HepG2 (cell line): ENCODE data around the gene BRCA2. TPM values are rescaled to one million over a fixed set of nuclear protein-coding genes. Genes with fewer than 3 reads are reported as not detected.
A peak's percentile ranks its signal among the peaks of the same experiment; 100 is the strongest.

Experiments
- ASH2L ChIP-seq: fragments of 300-600, 200-600 bp; sonication (generic); IDR thresholded peaks from 2 replicates; pipeline ENCODE4 v1.7.0; 2017; ENCODE audit warnings: low read depth, mild to moderate bottlenecking, moderate library complexity, mixed read lengths, low read length; ENCODE audit not compliant: insufficient read length
- BCL6 ChIP-seq: IDR thresholded peaks from 2 replicates; pipeline ENCODE4 v1.6.1; 2016; ENCODE audit warnings: missing genetic modification reagents, missing compliant biosample characterization
- CBX5 ChIP-seq: sonication (generic); formaldehyde crosslinking; IDR thresholded peaks from 2 replicates; pipeline ENCODE4 v1.4.0; 2020; ENCODE audit warnings: missing genetic modification reagents, borderline replicate concordance
- HNF4A ChIP-seq: sonication (generic); formaldehyde crosslinking; IDR thresholded peaks from 2 replicates; pipeline ENCODE4 v1.4.0; 2020; ENCODE audit warnings: missing genetic modification reagents
- MXD4 ChIP-seq: IDR thresholded peaks from 2 replicates; pipeline ENCODE4 v1.6.1; 2016; ENCODE audit warnings: mild to moderate bottlenecking, missing biosample characterization, missing genetic modification reagents
- NR2F1 ChIP-seq, 2 experiments: fragments of 450-650 bp in 1 of 2; formaldehyde crosslinking in 1 of 2; IDR thresholded peaks; 2 replicates each; pipeline versions ENCODE4 v1.5.0 to v1.6.1; 2016 to 2020; ENCODE audit warnings: mild to moderate bottlenecking in 1 of 2, missing compliant biosample characterization in 1 of 2, missing genetic modification reagents in 1 of 2, moderate library complexity in 1 of 2
- PHF21A ChIP-seq: sonication (generic); formaldehyde crosslinking; IDR thresholded peaks from 2 replicates; pipeline ENCODE4 v1.5.0; 2020; ENCODE audit warnings: mild to moderate bottlenecking, missing genetic modification reagents
- PRPF4 ChIP-seq: fragments of 200-400 bp; formaldehyde crosslinking; IDR thresholded peaks from 2 replicates; pipeline ENCODE4 v1.6.1; 2016; ENCODE audit warnings: low read length, low read depth; ENCODE audit not compliant: poor library complexity, severe bottlenecking
- SAP130 ChIP-seq: IDR thresholded peaks from 2 replicates; pipeline ENCODE4 v1.6.1; 2016; ENCODE audit warnings: low read depth
- ZFAT ChIP-seq: sonication (generic); formaldehyde crosslinking; conservative IDR thresholded peaks from 2 replicates; pipeline ENCODE4 v1.8.1; 2023; ENCODE audit warnings: missing genetic modification reagents, inconsistent platforms
- ZNF274 ChIP-seq: sonication (generic); formaldehyde crosslinking; IDR thresholded peaks from 2 replicates; pipeline ENCODE4 v1.5.1; 2020; ENCODE audit warnings: mild to moderate bottlenecking, missing genetic modification reagents
- polyA plus RNA-seq, 8 experiments: library from polyadenylated mRNA; depleted of rRNA in 3 of 8; stranded (reverse) in 7 of 8; unstranded in 1 of 8; fragments of >200 nt; fragmentation: Illumina TruSeq in 4 of 8; extraction: Trizol in 4 of 8; gene quantifications; 2 replicates each; pipeline versions ENCODE4 v1.2.1 to v1.2.3, GENCODE V29; 2011 to 2016; ENCODE audit warnings: low read depth in 4 of 8, missing spikeins in 1 of 8, mixed read lengths in 1 of 8; ENCODE audit not compliant: insufficient read depth in 1 of 8
- total RNA-seq, 5 experiments: library from RNA; depleted of rRNA; stranded (reverse); fragments of >200 nt; fragmentation: Illumina TruSeq; extraction: Trizol; gene quantifications; 2 replicates each; pipeline ENCODE4 v1.2.3, GENCODE V29; 2016; ENCODE audit warnings: low read depth in 1 of 5
- TF ChIP-seq, protein P1 (sequence below), 2 experiments: fragments of 450-650 bp in 1 of 2; sonication (generic) in 1 of 2; formaldehyde crosslinking; IDR thresholded peaks; 2 replicates each; pipeline versions ENCODE4 v1.5.0 to v1.8.0; 2020 to 2022; ENCODE audit warnings: mild to moderate bottlenecking in 1 of 2, missing genetic modification reagents in 1 of 2
- TF ChIP-seq, protein P2 (sequence below): sonication (generic); formaldehyde crosslinking; IDR thresholded peaks from 2 replicates; pipeline ENCODE4 v1.4.0; 2020; ENCODE audit warnings: missing genetic modification reagents
- TF ChIP-seq, protein P3 (sequence below): sonication (generic); formaldehyde crosslinking; IDR thresholded peaks from 2 replicates; pipeline ENCODE4 v1.5.1; 2020; ENCODE audit warnings: mild to moderate bottlenecking, missing genetic modification reagents, moderate library complexity
- TF ChIP-seq, protein P4 (sequence below): sonication (generic); formaldehyde crosslinking; IDR thresholded peaks from 2 replicates; pipeline ENCODE4 v1.4.0; 2020; ENCODE audit warnings: missing genetic modification reagents
- TF ChIP-seq, protein P5 (sequence below): sonication (generic); formaldehyde crosslinking; IDR thresholded peaks from 2 replicates; pipeline ENCODE4 v1.5.1; 2020; ENCODE audit warnings: missing genetic modification reagents, mild to moderate bottlenecking, borderline replicate concordance

BRCA2 gene
- total and polyA plus RNA-seq, 2 of the 13 experiments (the other 11 are each of a cell fraction or from before 2014, with no cell fraction given): 3.1 to 24.6 TPM

DNA sequence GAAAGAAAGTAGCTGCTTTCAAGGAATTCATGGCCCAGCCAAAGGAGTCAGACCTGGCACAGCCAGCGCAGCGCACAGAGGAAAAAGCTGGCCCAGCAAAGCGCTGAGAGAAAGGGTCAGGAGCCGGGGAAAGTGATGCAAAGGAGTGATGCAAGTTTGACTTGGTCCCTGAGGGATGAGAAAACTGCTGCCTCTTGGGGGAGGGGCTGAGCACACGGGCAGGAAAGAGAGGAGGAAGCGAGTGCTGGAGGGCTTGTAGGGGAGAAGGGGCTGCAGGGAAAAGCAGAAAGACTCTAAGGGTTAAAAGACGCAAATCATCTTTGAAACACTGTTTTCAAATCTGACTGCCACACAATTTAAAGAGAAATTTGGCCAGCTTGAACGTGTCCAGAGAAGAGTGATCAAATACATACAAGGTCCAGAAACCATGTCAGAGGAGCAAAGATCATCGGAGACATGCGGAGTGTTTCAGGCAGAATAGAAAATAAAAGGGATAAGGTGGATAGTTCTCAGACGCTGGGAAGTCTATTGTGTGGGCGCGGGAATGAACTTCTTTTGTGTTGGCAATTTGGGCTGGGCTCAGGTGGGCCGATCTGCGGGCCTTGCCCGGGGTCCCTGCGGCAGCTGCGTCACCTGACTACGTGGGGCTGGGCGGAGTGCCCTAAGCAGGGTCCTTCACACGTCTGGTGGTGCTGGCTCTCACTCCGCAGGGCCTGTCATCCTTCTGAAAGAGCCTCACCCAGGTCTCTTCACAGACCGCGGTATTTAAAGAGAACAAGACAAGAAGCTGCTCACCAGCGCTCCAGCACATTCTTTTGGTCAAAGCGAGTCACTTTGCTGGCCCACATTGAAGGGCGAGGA is 94.5 kb downstream of the BRCA2 start (continued):
- TF ChIP-seq, protein P1, sequence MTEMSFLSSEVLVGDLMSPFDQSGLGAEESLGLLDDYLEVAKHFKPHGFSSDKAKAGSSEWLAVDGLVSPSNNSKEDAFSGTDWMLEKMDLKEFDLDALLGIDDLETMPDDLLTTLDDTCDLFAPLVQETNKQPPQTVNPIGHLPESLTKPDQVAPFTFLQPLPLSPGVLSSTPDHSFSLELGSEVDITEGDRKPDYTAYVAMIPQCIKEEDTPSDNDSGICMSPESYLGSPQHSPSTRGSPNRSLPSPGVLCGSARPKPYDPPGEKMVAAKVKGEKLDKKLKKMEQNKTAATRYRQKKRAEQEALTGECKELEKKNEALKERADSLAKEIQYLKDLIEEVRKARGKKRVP (CRISPR knock-in tag; IDR thresholded peaks at IDR 0.05): peak in 1 of 2 experiments; percentile 44; a peak in 1 of 4 replicates
- TF ChIP-seq HNF4A (peak; percentile 37), BCL6 (CRISPR knock-in tag) (0 out of 2 replicates have a peak, but pooled peaks have one; percentile 39), PHF21A (CRISPR knock-in tag) (0 out of 2 replicates have a peak, but pooled peaks have one; percentile 32), ZFAT (no peak), NR2F1 (CRISPR knock-in tag; IDR thresholded peaks at IDR 0.05) (no peak), SAP130 (CRISPR knock-in tag) (peak; percentile 20; the same call in 1 of the 2 replicates), PRPF4 (peak; percentile 29), ASH2L (peak; percentile 59), CBX5 (no peak), MXD4 (no peak), ZNF274 (no peak)
- TF ChIP-seq, protein P2, sequence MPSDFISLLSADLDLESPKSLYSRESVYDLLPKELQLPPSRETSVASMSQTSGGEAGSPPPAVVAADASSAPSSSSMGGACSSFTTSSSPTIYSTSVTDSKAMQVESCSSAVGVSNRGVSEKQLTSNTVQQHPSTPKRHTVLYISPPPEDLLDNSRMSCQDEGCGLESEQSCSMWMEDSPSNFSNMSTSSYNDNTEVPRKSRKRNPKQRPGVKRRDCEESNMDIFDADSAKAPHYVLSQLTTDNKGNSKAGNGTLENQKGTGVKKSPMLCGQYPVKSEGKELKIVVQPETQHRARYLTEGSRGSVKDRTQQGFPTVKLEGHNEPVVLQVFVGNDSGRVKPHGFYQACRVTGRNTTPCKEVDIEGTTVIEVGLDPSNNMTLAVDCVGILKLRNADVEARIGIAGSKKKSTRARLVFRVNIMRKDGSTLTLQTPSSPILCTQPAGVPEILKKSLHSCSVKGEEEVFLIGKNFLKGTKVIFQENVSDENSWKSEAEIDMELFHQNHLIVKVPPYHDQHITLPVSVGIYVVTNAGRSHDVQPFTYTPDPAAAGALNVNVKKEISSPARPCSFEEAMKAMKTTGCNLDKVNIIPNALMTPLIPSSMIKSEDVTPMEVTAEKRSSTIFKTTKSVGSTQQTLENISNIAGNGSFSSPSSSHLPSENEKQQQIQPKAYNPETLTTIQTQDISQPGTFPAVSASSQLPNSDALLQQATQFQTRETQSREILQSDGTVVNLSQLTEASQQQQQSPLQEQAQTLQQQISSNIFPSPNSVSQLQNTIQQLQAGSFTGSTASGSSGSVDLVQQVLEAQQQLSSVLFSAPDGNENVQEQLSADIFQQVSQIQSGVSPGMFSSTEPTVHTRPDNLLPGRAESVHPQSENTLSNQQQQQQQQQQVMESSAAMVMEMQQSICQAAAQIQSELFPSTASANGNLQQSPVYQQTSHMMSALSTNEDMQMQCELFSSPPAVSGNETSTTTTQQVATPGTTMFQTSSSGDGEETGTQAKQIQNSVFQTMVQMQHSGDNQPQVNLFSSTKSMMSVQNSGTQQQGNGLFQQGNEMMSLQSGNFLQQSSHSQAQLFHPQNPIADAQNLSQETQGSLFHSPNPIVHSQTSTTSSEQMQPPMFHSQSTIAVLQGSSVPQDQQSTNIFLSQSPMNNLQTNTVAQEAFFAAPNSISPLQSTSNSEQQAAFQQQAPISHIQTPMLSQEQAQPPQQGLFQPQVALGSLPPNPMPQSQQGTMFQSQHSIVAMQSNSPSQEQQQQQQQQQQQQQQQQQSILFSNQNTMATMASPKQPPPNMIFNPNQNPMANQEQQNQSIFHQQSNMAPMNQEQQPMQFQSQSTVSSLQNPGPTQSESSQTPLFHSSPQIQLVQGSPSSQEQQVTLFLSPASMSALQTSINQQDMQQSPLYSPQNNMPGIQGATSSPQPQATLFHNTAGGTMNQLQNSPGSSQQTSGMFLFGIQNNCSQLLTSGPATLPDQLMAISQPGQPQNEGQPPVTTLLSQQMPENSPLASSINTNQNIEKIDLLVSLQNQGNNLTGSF: no peak
- TF ChIP-seq, protein P3, sequence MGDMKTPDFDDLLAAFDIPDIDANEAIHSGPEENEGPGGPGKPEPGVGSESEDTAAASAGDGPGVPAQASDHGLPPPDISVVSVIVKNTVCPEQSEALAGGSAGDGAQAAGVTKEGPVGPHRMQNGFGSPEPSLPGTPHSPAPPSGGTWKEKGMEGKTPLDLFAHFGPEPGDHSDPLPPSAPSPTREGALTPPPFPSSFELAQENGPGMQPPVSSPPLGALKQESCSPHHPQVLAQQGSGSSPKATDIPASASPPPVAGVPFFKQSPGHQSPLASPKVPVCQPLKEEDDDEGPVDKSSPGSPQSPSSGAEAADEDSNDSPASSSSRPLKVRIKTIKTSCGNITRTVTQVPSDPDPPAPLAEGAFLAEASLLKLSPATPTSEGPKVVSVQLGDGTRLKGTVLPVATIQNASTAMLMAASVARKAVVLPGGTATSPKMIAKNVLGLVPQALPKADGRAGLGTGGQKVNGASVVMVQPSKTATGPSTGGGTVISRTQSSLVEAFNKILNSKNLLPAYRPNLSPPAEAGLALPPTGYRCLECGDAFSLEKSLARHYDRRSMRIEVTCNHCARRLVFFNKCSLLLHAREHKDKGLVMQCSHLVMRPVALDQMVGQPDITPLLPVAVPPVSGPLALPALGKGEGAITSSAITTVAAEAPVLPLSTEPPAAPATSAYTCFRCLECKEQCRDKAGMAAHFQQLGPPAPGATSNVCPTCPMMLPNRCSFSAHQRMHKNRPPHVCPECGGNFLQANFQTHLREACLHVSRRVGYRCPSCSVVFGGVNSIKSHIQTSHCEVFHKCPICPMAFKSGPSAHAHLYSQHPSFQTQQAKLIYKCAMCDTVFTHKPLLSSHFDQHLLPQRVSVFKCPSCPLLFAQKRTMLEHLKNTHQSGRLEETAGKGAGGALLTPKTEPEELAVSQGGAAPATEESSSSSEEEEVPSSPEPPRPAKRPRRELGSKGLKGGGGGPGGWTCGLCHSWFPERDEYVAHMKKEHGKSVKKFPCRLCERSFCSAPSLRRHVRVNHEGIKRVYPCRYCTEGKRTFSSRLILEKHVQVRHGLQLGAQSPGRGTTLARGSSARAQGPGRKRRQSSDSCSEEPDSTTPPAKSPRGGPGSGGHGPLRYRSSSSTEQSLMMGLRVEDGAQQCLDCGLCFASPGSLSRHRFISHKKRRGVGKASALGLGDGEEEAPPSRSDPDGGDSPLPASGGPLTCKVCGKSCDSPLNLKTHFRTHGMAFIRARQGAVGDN (CRISPR knock-in tag): peak; percentile 50
- TF ChIP-seq, protein P4, sequence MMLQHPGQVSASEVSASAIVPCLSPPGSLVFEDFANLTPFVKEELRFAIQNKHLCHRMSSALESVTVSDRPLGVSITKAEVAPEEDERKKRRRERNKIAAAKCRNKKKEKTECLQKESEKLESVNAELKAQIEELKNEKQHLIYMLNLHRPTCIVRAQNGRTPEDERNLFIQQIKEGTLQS: peak; percentile 54; the same call in 1 of the 2 replicates
- TF ChIP-seq, protein P5, sequence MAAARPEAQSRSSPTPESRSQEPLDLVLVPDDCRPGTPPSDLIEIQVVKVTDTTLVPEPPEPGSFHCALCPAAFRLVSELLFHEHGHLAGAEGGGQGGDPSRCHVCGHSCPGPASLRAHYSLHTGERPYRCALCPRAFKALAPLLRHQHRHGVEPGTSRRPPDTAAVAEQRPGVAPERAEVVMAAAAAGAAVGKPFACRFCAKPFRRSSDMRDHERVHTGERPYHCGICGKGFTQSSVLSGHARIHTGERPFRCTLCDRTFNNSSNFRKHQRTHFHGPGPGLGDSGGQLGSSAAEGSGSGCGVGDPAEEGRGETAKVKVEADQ: no peak
